Activated CD4-positive, alpha-beta T cell treated with anti-CD3 and anti-CD28 coated beads for 48 hours (primary cell): ENCODE measurements around the gene MS4A4E.
"Not testable (repeated sequence)": the region's sequence is repeated elsewhere in the genome, so short reads cannot be mapped to it uniquely, and the experiment has no call there.

ENCODE experiments used
- DNase-seq: peaks from one replicate; pipeline ENCODE4 v3.0.0-alpha.2; 2020

MS4A4E gene

DNA sequence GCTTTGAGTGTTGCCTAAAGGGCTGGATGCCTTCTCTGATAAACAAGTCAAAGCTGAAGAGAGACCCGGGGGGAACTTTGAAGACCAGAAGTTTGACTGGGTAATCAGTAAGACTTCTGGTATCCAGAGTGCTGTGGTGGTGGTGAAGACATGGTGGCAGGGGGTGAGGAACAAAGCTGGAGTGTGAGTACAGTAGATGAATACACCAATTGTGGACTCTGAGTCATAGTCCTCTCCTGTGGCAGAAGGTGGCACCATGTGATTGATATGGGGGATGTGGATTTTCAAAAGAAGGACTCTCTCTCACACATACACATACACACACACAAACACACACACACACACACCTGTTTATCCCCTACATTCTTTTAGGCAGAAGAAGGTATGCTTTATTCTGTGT, 72.4 kb downstream of the MS4A4E start:
- no peak for DNase-seq

DNA sequence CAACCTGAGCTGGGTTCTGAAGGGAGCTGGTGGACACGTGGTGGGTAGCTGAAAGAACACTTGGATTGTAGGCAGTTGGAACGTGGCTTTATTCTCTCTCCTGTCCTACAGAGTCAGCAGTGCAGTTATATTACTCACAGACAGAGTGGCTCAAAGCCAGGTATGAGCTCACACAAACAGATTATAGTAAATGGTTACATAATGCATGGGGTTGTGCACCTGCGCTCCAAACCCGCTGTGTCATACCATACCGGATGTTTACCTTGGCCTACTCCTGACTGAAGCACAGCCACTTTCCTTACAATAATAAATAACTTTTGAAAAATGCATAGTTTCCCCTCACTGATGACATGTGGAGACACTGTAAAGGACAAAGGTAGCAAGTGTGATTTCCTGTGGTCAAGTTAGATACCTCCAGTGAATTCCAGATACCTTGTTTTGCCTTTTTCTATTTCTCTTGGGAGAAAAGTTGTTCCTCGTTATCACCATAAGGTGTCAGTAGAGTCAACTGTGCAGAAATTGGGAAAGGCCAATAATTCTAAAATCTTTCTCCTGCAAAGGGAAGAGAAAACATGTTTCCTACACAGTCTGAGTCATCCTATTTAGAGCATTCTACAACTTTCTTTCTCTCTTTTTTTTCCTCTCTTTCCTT, 73.5 kb downstream of the MS4A4E start:
- DNase-seq: peak; percentile 25

DNA sequence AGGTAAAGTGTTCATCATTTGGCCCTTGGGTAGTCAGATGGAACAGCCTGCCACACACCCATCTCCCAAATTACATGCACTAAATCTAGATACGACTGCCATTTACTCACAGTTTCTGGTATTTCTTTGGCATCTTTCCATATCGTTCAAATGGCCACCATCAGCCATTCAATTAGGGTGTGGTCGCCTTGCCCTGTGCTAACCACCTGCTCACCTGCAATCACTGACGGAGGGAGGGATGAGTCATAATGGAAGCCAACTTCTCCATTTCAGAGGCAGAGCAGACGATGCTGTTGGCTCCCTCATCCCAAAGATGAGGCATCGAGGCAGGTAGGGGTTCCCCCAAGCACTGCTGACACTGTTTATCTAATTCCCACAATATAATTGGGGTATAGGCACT, 74.6 kb downstream of the MS4A4E start:
- no peak for DNase-seq

DNA sequence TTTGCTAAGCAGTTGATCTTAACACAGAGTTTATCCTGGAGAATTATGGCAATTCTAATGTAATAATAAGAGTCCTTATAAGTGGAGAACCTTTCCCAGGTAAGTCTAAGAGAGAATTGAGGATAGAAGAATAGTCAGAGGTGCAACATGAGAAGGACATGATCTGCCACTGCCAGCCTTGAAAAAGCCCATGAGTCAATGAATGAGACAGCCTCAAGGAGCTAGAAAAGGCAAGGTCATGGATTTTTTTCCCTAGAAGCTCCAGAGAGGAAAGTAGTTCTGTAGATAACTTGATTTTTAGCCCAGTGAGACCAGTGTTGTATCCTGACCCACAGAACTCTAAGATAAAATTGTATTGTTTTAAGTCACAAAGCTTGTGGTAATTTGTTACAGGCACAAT, 77.0 kb downstream of the MS4A4E start:
- DNase-seq: no peak

DNA sequence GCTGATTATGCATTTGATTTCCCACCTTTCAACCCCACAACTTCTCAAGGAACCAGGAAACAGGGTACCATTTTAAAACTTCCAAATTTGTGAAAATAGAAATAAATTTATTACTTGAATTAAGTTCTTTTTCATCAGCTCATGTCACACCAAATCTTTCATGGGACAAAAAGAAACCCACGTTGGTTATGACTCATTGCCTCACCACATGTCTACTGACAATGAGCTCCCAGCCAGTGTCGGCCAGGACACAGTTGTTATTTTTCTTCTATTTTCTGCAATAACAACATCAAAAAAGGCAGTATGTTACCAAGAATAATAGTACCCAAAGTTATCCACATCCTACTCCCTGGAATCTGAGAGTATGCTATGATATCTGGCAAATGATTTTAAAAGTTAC, 77.4 kb downstream of the MS4A4E start:
- peak; percentile 4 for DNase-seq

DNA sequence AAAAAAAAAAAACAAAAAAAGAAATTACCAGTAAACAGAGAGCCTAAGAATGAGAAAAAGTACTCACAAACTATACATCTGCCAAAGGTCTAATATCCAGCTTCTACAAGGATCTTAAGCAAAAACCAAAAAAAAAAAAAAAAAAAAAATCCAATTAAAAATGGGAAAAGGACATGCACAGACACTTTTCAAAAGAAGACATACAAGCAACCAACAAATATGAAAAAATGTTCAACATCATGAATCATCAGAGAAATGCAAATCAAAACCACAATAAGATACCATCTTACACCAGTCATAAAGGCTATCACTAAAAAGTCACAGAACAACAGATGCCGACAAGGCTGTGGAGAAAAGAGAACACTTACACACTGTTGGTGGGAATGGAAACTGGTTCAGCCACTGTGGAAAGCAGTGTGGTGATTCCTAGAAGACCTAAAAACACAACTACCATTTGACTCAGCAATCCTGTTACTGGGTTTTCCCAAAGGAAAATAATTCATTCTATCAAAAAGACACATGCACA, 78.3 kb downstream of the MS4A4E start:
- peak; percentile 15 for DNase-seq

DNA sequence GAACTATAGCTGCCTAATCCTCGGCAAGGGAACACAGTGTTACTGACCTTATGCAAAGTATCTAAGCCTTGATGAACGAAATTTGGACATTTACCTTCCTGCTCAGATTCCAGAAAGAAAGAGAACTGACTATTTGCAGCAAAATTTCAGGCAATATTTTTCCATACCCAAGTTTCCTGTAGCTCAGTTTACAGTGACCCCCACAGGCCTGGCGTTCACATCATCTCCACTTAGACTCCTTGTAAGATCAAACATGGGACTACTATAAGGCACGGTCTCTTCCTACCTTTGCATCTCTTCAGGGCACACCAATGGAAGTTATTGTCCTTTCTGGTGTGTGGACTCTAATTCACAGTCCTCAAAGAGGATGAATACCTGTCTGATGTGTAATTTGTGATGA, 81.2 kb downstream of the MS4A4E start:
- no peak for DNase-seq

DNA sequence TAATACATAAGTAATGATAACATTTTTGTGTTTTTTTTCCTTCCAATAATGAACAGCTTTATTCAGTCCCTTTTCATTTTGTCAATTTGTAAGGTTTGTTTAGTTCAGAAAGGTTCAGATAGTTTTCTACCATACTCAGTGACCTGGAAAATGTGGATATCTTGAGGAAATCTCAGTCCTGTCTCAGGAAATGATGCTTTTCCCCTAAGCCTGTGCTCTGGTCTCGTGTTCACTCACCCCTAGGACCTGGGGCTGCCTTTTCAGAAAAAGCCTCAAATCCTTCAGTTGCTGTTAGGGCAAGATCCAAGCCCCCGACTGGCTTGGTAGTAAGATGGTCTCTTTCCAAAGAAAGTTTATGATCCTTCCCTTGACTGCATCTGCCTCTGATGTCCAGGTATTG, 81.8 kb downstream of the MS4A4E start:
- DNase-seq: no peak

DNA sequence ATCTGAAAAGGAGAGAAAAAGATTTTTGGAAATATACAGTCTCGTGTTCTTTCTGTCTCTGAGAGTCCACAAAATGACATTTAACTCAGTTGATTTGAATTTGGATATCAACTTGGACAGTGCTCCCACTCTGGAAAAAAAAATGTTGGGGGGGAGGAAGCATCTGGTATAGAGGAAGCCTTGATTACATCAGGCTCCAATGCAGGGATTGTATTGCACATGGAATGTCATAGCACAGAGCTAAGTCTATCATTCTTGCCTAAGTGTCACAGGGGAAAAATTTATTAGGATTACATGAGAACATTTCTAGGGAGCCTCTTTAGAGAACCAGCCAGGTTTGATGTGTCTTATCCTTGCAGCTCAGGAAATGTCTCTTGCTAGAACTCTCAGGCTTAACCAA, 83.1 kb downstream of the MS4A4E start:
- no peak for DNase-seq

DNA sequence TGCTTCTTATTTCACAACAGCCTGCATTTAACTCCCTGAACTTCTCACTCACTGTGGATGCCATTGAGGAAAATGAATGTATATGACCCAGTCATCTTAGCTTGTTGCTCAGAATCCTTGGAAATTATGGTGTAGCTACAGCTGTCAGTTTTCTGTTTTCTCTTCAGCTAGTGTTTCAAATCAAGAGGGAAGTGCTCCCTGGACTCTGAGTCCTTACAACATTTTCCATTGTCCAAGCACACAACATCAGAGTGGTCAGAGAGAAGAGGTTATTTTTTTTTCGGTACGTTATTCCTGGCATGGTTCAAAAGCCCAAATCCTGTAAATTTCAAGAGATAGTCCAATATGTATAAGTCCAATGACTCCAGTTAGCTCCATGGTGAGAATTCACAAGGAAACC, 83.7 kb downstream of the MS4A4E start:
- DNase-seq: no peak

DNA sequence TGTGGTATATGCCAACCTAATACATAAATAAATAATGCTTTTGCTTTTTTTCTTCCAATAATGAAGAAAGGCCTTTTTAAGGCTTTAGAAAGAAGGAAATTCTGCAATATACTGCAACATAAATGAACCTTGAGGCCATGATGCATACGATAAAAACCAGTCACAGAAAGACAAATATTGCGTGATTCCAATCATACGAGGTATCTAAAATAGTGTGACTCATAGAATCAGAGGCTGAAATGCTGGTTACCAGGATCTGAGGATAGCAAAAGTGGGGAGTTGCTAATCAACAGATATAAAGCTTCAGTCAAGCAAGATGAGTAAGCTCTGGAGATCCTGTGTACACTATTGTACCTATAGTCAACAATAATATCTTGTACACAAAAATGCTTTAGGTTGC, 84.3 kb downstream of the MS4A4E start:
- DNase-seq: no peak

DNA sequence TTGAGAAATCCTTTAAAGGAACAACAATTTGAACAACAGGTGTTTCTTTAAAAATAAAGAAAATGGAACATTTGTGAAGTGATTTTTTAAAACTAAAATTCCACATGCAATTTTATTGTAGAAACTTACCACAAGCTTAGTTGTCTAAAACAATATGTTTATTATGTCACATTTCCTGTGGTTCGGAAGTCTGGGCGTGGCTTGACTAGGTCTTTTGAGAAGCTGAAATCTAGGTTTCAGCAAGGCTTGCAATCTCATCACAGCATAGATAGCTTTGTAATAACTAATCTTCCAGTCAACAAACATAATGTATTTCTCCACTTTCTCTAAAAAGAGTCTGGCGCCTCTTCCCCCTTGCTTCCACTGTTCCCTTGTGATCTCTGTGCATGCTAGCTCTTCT, 87.0 kb downstream of the MS4A4E start:
- no peak for DNase-seq

DNA sequence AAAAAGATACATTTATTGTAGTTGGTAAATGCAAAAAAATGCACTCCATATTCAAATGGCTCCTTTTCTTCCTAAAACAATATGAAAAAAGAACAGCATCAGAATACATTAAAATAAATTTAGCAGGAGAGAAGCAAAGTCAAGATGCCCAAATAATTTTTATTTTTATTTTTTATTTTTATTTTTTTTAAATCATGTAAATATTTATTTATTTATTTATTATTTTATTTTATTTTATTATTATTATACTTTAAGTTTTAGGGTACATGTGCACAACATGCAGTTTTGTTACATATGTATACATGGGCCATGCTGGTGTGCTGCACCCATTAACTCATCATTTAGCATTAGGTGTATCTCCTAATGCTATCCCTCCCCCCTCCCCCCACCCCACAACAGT, 90.2 kb downstream of the MS4A4E start:
- DNase-seq: not testable (repeated sequence)

DNA sequence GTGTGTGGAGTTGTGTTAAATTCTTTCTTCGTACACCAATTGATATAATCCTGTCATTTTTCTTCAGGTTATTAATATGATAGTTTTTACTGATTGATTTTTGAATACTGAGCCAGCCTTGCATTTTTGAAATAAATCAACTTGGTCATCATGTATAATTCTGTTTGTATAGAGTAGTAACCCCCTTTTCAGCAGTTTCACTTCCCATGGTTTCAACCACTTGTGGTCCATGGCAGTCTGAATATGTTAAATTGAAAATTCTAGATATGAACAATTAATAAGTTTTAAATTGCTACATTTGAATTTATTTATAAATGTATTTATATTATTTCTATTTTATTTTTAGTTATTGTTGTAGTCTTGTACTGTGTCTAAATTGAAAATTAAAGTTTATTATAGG, 92.7 kb downstream of the MS4A4E start:
- no peak for DNase-seq
